NCI-H2029 treated with DMSO at 0.1 percent for 48 hours (cell line): ENCODE data around the gene PTH1R.
A peak's percentile ranks its signal among the peaks of the same experiment; 100 is the strongest.
"Not testable (repeated sequence)": the region's sequence is repeated elsewhere in the genome, so short reads cannot be mapped to it uniquely, and the experiment has no call there.

Experiments used
- DNase-seq: peaks from one replicate; lab custom pipeline; 2025; lab: John Stamatoyannopoulos, UW

PTH1R gene

DNA sequence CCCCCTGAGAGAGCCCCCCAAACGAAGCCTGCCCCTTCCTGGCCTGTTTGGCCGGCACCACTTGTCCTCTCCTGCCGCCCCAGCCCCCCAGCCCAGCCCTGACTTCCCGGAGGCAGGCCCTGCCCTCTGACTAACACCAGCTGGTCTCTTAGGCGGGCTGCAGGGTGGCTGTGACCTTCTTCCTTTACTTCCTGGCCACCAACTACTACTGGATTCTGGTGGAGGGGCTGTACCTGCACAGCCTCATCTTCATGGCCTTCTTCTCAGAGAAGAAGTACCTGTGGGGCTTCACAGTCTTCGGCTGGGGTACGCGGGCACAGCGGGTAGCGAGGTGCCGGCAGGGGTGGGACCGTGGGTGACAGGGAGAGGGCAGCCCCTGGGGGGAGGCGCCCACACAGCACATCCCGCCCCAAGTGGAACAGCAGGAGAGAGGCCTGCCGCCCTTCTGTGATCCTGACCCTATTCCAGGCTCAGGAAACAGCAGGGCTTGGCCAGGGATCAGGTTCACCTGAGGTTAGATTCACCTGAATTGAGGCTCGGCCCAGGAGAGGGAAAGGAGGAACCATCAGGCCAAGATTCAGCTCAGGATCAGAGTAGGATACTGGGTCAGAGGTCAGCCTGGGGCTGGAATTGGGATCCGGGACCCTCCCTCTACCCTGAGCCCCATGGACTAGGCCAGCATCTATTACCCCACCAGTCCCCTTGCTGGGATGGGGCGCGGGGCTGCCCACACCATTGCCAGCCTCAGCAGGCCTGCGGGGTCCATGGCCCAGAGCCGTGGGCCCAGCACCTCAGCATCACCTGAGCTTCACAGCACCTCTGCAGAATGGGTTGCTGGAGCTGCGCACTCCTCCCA lies 21.9 kb downstream of the PTH1R start:
- no peak for DNase-seq

- peak; percentile 28 for DNase-seq
These were observed 22.4 kb downstream of the PTH1R start for GRCh38 chr3:46900007-46900292.

GRCh38 chr3:46900356-46900755 lies 22.8 kb downstream of the PTH1R start:
- DNase-seq: no peak

- DNase-seq: no peak
These were observed 23.5 kb downstream of the PTH1R start for GRCh38 chr3:46901061-46901460.

DNA sequence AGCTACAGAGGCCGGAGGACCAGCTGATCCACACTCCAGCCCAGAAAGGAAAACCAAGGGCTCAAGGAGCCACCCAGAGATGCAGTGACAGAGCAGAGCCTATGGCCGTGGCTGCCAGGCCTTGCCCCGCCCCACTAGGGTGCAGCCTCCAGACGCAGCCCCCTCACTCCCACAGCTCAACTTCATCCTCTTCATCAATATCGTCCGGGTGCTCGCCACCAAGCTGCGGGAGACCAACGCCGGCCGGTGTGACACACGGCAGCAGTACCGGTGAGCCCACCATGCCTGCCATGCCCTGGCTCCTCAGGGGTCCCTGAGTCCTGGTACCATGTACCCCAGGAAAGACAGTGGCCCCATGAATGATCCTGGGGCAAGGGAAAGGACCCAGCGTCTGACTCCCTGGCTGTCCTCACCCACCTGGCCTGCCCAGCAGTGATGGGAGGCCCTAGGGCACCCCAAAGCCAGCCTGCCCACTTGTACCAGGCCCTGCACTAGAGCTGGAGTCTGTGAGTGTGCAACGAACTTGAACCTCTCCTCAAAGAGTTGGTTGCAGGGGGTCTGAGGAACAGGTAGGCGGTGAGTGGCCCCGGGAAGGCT lies 24.2 kb downstream of the PTH1R start:
- DNase-seq: no peak

DNA sequence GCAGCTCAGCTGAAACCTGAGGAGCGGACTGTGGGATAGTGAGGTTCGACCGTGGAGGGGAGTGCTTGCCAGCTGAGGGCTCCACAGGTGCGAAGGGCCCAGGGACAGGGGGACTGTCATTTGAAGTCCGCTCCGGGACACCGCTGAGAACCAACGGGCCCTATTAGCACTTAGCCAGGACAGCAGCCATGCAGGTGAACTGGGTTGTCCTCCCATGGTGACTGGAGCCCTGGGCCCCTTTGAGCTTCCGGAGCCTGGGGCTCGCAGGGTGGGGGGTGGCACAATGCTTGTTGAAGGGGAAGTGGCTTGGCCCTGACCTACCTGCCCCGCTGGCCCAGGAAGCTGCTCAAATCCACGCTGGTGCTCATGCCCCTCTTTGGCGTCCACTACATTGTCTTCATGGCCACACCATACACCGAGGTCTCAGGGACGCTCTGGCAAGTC lies 24.7 kb downstream of the PTH1R start:
- no peak for DNase-seq

DNA sequence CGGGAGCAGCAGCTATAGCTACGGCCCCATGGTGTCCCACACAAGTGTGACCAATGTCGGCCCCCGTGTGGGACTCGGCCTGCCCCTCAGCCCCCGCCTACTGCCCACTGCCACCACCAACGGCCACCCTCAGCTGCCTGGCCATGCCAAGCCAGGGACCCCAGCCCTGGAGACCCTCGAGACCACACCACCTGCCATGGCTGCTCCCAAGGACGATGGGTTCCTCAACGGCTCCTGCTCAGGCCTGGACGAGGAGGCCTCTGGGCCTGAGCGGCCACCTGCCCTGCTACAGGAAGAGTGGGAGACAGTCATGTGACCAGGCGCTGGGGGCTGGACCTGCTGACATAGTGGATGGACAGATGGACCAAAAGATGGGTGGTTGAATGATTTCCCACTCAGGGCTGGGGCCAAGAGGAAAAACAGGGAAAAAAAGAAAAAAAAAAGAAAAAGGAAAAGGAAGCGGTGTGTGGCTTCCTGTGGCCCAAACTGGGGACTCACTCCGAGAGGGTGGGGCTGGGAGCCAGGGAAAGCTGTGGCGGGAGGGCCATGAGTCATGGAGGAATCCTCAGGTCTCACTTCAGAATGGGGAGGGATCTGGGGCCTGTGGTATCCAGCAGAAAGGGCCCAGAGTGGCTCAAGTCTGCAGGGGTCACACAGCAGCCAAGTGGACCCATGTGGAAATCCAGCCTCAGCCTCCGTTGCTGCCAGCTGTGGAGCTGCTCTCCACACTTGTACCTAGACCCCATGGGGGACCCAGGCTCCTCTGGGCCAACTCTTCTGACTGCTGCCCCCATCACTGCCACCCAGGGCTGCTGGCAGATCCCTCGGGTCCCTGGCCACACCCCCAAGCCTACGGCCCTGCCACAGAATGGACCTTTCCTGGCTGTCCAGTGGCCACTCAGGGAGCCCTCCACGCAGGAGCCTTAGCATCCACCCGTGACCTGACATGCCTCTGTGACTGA lies 26.1 kb downstream of the PTH1R start:
- no peak for DNase-seq

DNA sequence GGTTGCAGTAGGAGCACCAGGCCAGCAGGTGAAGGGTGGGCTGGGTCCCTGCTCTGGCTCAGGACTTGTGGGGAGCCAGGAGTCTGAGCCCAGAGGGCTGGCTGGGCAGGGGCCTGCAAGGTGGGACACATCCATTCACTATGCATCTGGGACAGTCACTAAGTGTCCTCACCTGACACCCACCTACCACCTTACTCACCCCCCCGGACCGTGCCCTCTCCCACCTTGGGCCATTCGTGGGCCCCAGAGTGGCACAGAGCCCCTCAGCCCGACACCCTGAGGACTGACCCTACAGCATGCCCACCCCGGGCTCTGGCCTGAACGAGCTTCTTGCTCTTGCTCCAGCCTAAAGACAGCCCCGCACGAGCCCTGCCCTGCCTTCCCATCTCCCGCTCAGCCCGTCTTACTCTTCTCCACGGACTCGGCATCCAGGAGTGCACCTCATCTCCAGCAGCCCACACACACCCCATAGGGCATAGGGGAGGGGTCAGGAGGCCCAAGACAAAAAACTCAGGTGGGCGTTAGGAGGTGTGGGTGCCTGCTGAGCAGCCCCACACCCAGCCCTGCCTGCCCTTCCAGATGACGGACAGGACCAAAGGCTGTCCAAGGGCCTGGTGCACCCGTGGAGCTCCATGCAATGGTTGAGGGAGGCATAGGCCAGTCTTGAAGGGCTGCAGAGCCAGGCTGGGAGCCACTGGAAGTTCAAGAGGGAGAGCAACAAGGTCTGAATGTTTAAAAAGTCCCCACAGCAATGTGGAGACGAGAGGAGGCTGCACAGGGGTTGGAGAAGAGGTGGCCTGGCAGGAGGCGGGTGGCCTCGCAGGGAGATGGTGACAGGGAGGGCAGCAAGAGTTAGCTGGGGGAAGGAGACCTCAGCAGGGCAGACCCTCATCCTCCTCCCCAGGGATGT lies 27.0 kb downstream of the PTH1R start:
- DNase-seq: no peak

DNA sequence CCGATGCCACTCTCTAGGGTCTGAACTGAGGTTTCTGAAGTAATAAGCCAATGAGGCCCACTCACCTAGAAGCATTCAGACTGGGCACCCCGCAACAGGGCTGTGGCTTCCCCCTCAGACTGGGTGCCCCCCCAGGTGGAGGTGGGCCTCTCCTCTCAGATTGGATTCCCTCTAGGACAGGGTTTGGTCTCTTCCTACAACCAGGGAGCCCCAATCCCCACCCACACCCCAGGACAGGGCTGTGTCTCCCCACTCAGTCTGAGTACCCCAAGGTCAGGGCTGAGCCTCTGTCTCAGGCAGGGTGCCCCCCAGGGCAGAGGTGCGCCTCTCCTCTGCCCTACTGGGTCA lies 27.7 kb downstream of the PTH1R start:
- no peak for DNase-seq

GRCh38 chr3:46905661-46906451 lies 28.3 kb downstream of the PTH1R start:
- no peak for DNase-seq

DNA sequence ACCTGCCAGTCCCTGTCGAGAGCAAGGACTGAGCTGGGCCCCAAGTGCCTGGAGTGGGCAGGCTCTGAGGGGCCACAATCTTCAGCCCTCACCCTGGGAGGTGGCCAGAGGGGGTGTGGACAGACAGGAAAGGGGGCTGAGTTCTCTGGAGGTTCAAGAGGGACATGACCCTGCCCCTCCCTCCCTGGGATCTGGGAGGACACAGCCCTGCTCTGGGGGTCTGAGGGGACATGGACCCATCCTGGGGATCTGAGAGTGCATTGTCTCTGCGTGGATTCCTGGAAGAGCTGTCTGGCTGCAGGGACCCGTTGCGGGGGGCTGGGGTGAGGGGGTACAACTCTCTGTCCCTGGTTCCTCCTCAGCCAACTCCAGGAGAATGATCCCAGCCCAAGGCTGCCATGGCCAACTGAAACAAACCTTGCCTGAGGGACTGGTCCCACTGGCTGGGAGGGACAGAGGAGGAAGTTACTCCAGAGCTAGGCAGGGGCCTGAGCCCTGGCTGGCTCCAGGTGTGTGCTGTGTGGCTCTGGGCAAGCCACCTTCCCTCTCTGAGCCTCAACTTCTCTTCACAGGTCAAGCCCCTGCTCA lies 29.0 kb downstream of the PTH1R start:
- no peak for DNase-seq

DNA sequence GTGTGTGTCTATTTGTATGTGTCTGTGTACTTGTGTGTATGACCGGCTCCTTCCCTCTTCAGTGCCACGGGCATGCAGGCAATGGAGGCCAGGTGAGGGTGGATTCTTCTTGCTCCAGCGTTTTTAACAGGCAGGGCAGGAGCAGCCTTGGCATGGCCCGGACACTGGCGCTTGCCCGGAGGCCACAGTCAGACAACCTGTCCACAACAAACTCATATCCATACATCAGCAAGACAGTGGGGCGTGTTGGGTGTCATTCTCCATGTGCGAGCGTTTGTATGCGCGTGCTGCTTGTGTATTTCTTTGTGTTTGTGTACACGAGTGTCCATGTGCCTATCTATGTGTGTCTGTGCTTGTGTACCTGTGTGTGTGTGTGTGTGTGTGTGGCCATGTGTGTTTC lies 29.8 kb downstream of the PTH1R start:
- DNase-seq: no peak

GRCh38 chr3:46907960-46908293 lies 30.4 kb downstream of the PTH1R start:
- peak; percentile 44 for DNase-seq

DNA sequence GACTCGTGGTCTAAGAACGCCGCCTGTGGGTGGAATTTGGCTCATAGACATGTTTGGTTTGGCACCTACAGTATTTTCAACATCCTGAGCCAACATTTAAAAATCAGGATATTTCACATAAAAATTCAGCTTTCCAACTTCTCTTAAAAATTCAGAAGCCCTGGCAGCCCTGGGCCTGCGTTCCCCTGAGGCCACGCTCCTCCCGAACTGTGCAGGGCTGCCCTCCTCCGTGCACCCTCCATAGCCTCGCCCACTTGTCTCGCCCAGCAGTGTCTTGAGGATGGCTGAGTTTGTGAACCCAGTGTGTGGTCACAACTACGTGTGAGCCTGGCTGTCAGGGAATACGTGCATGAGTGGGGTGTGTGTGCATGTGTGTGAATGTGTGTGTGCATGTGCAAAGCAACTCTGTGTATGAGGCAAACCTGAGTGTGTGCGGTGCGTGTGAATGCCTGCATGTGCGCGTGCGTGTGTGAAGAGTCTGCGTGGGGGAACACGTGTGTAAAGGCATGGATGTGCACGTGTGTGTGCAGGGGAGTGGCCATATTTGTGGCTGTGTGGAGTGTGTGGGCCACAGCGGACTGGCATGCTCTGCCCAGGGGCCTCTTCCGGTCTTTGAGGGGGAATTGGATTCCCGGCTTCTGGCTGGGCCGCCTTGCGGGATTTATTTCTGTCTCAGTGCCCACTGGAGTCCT lies 30.9 kb downstream of the PTH1R start:
- no peak for DNase-seq

GRCh38 chr3:46908986-46909534 lies 31.5 kb downstream of the PTH1R start:
- DNase-seq: no peak

DNA sequence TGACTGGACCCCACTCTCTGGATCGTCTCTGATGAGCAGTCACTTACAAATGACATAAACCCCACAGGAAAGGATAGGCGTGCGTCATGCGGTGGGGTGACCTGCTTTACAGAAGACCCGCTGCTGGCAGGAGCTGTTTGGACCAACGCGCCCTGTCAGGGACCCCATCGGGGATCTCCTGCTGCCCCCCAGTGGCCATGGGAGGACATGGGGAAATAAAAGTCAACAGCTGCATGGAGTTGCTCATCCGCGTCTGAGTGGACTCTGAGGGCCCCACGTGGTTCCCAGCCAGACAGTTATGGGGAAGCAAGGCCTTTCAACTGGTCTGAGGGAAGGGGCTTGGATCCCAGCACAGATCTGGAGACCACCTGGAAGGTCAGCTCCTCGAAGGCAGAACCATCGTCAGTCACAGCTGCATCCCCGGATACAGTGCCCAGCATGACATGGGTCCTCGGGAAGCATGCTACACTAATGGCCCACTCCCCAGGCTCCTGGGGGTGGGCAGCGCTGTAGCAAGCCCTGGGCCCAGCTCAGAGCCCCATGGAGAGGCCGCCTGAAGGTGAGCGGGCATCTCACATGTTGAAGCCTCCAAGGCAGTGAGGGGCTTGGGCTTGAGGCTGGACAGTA lies 32.1 kb downstream of the PTH1R start:
- peak; percentile 87 for DNase-seq

DNA sequence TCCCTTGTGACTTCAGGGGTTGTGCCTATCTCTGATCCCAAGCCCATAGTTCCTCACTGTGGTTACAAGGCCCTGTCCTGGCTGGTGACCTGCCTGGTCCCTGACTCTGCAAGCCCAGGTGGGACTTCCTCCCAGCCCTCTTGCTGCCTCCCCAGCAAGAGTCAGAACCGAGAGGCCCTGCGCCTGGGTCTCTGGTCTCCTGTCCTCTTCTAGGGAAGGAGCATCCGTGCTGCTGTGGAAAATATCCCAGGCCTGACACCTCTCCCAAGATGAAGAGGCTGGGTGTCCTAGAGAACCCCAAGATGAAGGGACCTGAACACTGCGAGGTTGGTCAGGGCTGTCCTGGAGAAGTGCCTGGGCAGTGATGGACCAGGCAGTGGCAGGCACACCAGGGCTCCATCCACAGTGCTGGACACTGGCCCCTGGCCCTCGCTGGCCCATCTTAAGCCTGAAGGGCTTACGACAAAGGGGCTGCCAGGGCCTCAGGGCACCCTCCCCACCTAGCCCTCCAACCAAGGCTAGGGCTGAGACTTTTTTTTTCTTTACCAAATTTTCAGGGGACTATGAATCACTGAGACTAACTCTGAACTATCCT lies 32.7 kb downstream of the PTH1R start:
- no peak for DNase-seq

DNA sequence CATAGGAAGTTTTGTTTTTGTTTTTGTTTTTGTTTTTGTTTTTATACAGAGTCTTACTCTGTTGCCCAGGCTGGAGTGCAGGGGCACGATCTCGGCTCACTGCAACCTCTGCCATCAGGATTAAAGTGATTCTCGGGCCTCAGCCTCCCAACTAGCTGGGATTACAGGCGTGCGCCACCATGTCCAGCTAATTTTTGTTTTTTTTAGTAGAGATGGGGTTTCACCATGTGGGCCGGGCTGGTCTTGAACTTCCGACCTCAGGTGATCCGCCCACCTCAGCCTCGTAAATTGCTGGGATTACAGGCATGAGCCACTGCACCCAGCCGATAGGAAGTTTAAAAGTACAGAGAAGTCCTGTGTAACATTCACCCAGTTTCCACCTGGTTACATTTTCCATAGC lies 33.4 kb downstream of the PTH1R start:
- DNase-seq: not testable (repeated sequence)

DNA sequence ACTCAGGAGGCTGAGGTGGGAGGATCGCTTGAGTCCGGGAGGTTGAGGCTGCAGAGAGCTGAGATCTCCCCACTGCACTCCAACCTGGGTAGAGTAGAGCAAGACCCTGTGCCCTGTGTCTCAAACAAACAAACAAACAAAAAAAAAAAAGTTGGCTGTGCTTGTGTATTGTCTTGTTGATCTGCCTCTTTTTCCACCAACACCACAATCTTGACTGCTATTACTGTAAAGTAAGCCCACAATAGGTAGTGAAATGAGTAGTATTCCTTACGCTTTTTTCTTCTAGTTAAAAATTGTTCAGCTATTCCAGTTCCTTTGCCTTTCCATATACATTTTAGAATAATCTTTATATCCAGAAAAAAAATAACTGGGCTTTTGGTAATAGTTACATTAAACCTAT lies 35.5 kb downstream of the PTH1R start:
- no peak for DNase-seq
